Liver (tissue), 9 donors: ENCODE measurements around the gene GRID1. TPM values are rescaled to one million over a fixed set of nuclear protein-coding genes. Genes with fewer than 3 reads are reported as not detected.

Experiments
- DNase-seq: peaks from one replicate; pipeline ENCODE4 v3.0.0-alpha.2; 2017; ENCODE audit warnings: low spot score
- H3K27ac ChIP-seq, 2 donors: one replicate each; pipeline ENCODE4 v1.7.0; 2013; ENCODE audit warnings: inconsistent platforms in 2 of 2, low read length in 2 of 2, control low read depth in 1 of 2, low read depth in 1 of 2, mild to moderate bottlenecking in 1 of 2
- H3K27me3 ChIP-seq, 4 donors: one replicate each; pipeline versions ENCODE4 v1.6.1 to v1.7.0; 2013; ENCODE audit warnings: low read length in 3 of 4, inconsistent platforms in 1 of 4, mild to moderate bottlenecking in 1 of 4, moderate library complexity in 1 of 4; ENCODE audit not compliant: control insufficient read depth in 4 of 4, insufficient read depth in 4 of 4
- H3K36me3 ChIP-seq, 4 donors: one replicate each; pipeline versions ENCODE4 v1.6.1 to v1.7.0; 2013; ENCODE audit warnings: low read length in 3 of 4, mild to moderate bottlenecking in 3 of 4, low read depth in 1 of 4, moderate library complexity in 1 of 4; ENCODE audit not compliant: control insufficient read depth in 4 of 4, insufficient read depth in 3 of 4
- H3K4me1 ChIP-seq, 4 donors: one replicate each; pipeline versions ENCODE4 v1.6.1 to v1.7.0; 2013; ENCODE audit warnings: low read length in 3 of 4, mild to moderate bottlenecking in 3 of 4, moderate library complexity in 1 of 4; ENCODE audit not compliant: control insufficient read depth in 4 of 4, insufficient read depth in 4 of 4
- H3K4me3 ChIP-seq, 3 donors: one replicate each; pipeline versions ENCODE4 v1.6.1 to v1.7.0; 2013; ENCODE audit warnings: low read length in 3 of 3, control low read depth in 1 of 3, low read depth in 1 of 3, mild to moderate bottlenecking in 1 of 3
- H3K9ac ChIP-seq, 2 donors: one replicate each; pipeline ENCODE4 v1.7.0; 2013; ENCODE audit warnings: low read length in 2 of 2, mild to moderate bottlenecking in 2 of 2, moderate library complexity in 2 of 2, control low read depth in 1 of 2, low read depth in 1 of 2
- H3K9me3 ChIP-seq, 4 donors: one replicate each; pipeline versions ENCODE4 v1.6.1 to v1.7.0; 2013; ENCODE audit warnings: low read length in 3 of 4; ENCODE audit not compliant: control insufficient read depth in 4 of 4
- ATF3 ChIP-seq: IDR thresholded peaks from 2 replicates; pipeline ENCODE4 v1.6.1; 2016; ENCODE audit warnings: antibody characterized with exemption
- EGR1 ChIP-seq, 2 donors: IDR thresholded peaks; 2 replicates each; pipeline ENCODE4 v1.6.1; 2016 to 2018; ENCODE audit warnings: antibody characterized with exemption in 2 of 2, low read depth in 2 of 2
- FOXA1 ChIP-seq: IDR thresholded peaks from 2 replicates; pipeline ENCODE4 v1.6.1; 2016; ENCODE audit warnings: antibody characterized with exemption
- FOXA2 ChIP-seq: IDR thresholded peaks from 2 replicates; pipeline ENCODE4 v1.6.1; 2016; ENCODE audit warnings: antibody characterized with exemption
- GABPA ChIP-seq, 2 donors: IDR thresholded peaks in 1 of 2; conservative IDR thresholded peaks in 1 of 2; 2 replicates each; pipeline ENCODE4 v1.6.1; 2016; ENCODE audit warnings: antibody characterized with exemption in 2 of 2, mild to moderate bottlenecking in 1 of 2, moderate library complexity in 1 of 2
- HNF4A ChIP-seq, 2 donors: conservative IDR thresholded peaks; 2 replicates each; pipeline ENCODE4 v1.6.1; 2016; ENCODE audit warnings: antibody characterized with exemption in 2 of 2, mild to moderate bottlenecking in 2 of 2
- HNF4G ChIP-seq: IDR thresholded peaks from 2 replicates; pipeline ENCODE4 v1.6.1; 2016; ENCODE audit warnings: antibody characterized with exemption
- JUND ChIP-seq, 2 donors: IDR thresholded peaks; 2 replicates each; pipeline ENCODE4 v1.6.1; 2016; ENCODE audit warnings: antibody characterized with exemption in 2 of 2
- NR2F2 ChIP-seq: IDR thresholded peaks from 2 replicates; pipeline ENCODE4 v1.6.1; 2016; ENCODE audit warnings: antibody characterized with exemption
- RAD21 ChIP-seq, 2 donors: IDR thresholded peaks; 2 replicates each; pipeline ENCODE4 v1.6.1; 2016; ENCODE audit warnings: antibody characterized with exemption in 2 of 2, mild to moderate bottlenecking in 2 of 2
- RXRA ChIP-seq, 2 donors: IDR thresholded peaks; 2 replicates each; pipeline ENCODE4 v1.6.1; 2017 to 2018; ENCODE audit warnings: antibody characterized with exemption in 2 of 2, mild to moderate bottlenecking in 1 of 2
- TAF1 ChIP-seq: conservative IDR thresholded peaks from 2 replicates; pipeline ENCODE4 v1.6.1; 2016; ENCODE audit warnings: antibody characterized with exemption, mild to moderate bottlenecking
- YY1 ChIP-seq: IDR thresholded peaks from 2 replicates; pipeline ENCODE4 v1.6.1; 2016; ENCODE audit warnings: antibody characterized with exemption, mild to moderate bottlenecking
- WGBS: extraction: QIAGEN DNeasy Blood & Tissue Kit; methylation state at CpG from one replicate; pipeline ENCODE4 v1.1.7; 2013; 5-methylcytosine and 5-hydroxymethylcytosine counted together
- polyA plus RNA-seq, 2 donors: library from polyadenylated mRNA; stranded (reverse) in 1 of 2; unstranded in 1 of 2; fragments of 200-250 nt in 1 of 2; fragments of >200 nt in 1 of 2; fragmentation: Nextera tagmentation in 1 of 2; extraction: Ambion mirVana in 1 of 2; gene quantifications; one replicate each; pipeline versions ENCODE4 v1.2.1 to v1.2.3, GENCODE V29; 2013 to 2015
- total RNA-seq, 2 donors: library from RNA; depleted of rRNA; stranded (reverse); fragments of >200 nt; gene quantifications; one replicate each; pipeline ENCODE4 v1.2.3, GENCODE V29; 2014
- TF ChIP-seq, protein P1 (sequence below): fragments of 150-350 bp; IDR thresholded peaks from 2 replicates; pipeline ENCODE4 v1.5.1; 2017; ENCODE audit warnings: improper control_type of control experiment, low read depth, low read length; ENCODE audit not compliant: missing input control
- TF ChIP-seq, protein P2 (sequence below): IDR thresholded peaks from 2 replicates; pipeline ENCODE4 v1.6.1; 2016; ENCODE audit warnings: antibody characterized with exemption, mild to moderate bottlenecking
- TF ChIP-seq, protein P3 (sequence below): IDR thresholded peaks from 2 replicates; pipeline ENCODE4 v1.6.1; 2016; ENCODE audit warnings: antibody characterized with exemption
- TF ChIP-seq, protein P4 (sequence below): IDR thresholded peaks from 2 replicates; pipeline ENCODE4 v1.6.1; 2016; ENCODE audit warnings: antibody characterized with exemption
- donor health status: healthy.
- donor health status: healthy.
- donor health status: healthy.
- donor health status: healthy.
- donor health status: healthy.

GRID1 gene
- total and polyA plus RNA-seq, 4 donors: 0.09 to 0.17 (median 0.14) TPM; not detected in 1

DNA sequence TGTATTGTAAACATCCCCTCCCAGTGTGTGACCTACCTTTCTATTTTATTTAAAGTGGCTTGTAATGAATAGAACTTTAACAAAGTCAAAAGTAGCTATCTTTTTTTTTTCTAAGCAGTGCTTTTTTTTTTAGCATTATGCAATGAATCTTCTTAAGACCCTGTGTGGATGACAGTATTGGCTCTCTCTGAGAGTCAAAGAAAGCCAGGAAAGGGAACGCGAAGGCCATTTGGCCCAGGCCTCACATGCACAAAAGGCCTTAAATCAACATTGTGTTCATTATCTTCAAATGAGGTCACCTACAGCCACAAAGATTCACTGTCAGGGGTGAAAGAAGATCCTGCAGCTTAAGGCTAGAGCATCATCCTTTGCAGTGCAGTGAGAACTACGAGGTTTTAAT, 721.5 kb downstream of the GRID1 start:
- Histone ChIP-seq H3K4me3 (no peak overlapping the region), H3K27ac (no peak overlapping the region), H3K9me3 (no peaks in the 10 kb centered on the region), H3K4me1 (no peaks in the 10 kb centered on the region), H3K27me3 (no peaks in the 10 kb centered on the region), H3K36me3 (no peaks in the 10 kb centered on the region), H3K9ac (no peak overlapping the region)
- DNase-seq: no peak
- TF ChIP-seq EGR1 (IDR thresholded peaks at IDR 0.05; ENCODE audit: low read depth in 2 of 2) (no peak), FOXA1 (no peak), NR2F2 (no peak), TAF1 (no peak), HNF4G (no peak), FOXA2 (no peak), JUND (IDR thresholded peaks at IDR 0.05) (no peak), GABPA (IDR thresholded peaks at IDR 0.05 in 1 of 2, conservative IDR thresholded peaks at IDR 0.05 in 1 of 2) (no peak), YY1 (no peak), HNF4A (conservative IDR thresholded peaks at IDR 0.05) (no peak), ATF3 (no peak), RAD21 (IDR thresholded peaks at IDR 0.05) (no peak), RXRA (IDR thresholded peaks at IDR 0.05) (no peak)
- TF ChIP-seq, protein P1, sequence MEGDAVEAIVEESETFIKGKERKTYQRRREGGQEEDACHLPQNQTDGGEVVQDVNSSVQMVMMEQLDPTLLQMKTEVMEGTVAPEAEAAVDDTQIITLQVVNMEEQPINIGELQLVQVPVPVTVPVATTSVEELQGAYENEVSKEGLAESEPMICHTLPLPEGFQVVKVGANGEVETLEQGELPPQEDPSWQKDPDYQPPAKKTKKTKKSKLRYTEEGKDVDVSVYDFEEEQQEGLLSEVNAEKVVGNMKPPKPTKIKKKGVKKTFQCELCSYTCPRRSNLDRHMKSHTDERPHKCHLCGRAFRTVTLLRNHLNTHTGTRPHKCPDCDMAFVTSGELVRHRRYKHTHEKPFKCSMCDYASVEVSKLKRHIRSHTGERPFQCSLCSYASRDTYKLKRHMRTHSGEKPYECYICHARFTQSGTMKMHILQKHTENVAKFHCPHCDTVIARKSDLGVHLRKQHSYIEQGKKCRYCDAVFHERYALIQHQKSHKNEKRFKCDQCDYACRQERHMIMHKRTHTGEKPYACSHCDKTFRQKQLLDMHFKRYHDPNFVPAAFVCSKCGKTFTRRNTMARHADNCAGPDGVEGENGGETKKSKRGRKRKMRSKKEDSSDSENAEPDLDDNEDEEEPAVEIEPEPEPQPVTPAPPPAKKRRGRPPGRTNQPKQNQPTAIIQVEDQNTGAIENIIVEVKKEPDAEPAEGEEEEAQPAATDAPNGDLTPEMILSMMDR: no peak
- TF ChIP-seq, protein P2, sequence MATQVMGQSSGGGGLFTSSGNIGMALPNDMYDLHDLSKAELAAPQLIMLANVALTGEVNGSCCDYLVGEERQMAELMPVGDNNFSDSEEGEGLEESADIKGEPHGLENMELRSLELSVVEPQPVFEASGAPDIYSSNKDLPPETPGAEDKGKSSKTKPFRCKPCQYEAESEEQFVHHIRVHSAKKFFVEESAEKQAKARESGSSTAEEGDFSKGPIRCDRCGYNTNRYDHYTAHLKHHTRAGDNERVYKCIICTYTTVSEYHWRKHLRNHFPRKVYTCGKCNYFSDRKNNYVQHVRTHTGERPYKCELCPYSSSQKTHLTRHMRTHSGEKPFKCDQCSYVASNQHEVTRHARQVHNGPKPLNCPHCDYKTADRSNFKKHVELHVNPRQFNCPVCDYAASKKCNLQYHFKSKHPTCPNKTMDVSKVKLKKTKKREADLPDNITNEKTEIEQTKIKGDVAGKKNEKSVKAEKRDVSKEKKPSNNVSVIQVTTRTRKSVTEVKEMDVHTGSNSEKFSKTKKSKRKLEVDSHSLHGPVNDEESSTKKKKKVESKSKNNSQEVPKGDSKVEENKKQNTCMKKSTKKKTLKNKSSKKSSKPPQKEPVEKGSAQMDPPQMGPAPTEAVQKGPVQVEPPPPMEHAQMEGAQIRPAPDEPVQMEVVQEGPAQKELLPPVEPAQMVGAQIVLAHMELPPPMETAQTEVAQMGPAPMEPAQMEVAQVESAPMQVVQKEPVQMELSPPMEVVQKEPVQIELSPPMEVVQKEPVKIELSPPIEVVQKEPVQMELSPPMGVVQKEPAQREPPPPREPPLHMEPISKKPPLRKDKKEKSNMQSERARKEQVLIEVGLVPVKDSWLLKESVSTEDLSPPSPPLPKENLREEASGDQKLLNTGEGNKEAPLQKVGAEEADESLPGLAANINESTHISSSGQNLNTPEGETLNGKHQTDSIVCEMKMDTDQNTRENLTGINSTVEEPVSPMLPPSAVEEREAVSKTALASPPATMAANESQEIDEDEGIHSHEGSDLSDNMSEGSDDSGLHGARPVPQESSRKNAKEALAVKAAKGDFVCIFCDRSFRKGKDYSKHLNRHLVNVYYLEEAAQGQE: no peak
- TF ChIP-seq, protein P3, sequence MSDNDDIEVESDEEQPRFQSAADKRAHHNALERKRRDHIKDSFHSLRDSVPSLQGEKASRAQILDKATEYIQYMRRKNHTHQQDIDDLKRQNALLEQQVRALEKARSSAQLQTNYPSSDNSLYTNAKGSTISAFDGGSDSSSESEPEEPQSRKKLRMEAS: no peak
- TF ChIP-seq, protein P4, sequence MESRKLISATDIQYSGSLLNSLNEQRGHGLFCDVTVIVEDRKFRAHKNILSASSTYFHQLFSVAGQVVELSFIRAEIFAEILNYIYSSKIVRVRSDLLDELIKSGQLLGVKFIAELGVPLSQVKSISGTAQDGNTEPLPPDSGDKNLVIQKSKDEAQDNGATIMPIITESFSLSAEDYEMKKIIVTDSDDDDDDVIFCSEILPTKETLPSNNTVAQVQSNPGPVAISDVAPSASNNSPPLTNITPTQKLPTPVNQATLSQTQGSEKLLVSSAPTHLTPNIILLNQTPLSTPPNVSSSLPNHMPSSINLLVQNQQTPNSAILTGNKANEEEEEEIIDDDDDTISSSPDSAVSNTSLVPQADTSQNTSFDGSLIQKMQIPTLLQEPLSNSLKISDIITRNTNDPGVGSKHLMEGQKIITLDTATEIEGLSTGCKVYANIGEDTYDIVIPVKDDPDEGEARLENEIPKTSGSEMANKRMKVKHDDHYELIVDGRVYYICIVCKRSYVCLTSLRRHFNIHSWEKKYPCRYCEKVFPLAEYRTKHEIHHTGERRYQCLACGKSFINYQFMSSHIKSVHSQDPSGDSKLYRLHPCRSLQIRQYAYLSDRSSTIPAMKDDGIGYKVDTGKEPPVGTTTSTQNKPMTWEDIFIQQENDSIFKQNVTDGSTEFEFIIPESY: no peak
- 66% methylated on average over 3 of the region's 3 CpGs for WGBS
